ENCODE data around the gene OR4K13. TPM values are rescaled to one million over a fixed set of nuclear protein-coding genes. Genes with fewer than 3 reads are reported as not detected.

Gene OR4K13
- total RNA-seq (2022; extraction: Qiagen RNA extraction), result not detected in 5 replicates

GRCh38 chr14:20035938-20036337, at the start of gene OR4K13:
Gene OR4K13 (minus strand): TSS chr14:20036038. CDS start chr14:20034758, 1,280 bp downstream.

GRCh38 chr14:20059745-20060144, 23.9 kb upstream of the OR4K13 start, which contains the start of gene OR4L1:
Gene OR4L1 (plus strand): TSS chr14:20060045. CDS start chr14:20060045, 0 bp downstream.

DNA sequence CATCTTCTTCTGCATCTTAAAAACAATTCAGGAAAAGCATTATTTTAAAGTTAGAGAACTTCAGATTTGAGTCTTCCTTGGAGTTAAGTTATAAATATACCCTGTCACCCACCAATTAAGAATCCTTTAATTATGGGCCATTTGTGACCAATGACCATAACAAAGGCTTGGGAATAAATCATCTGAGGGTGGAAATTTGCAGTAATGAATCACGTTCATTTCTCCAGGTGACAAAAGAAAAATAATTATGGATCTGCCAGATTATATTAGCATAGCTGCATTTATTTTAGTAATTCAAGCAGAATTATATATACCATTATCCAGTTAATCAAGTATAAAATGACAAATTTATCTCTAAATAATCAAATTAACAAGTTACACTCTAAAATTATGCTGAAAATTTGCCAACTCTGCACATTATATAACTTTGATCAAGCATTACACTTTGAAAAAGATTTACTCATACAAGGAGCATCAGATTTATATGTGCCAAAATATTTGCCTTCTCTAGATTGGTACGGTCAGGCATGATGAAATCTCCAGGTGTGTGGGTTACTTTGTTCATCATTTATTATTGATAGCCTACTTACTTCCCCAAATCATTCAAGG, 16.5 kb downstream of the OR4K13 start, which contains the start of gene OR4K14:
OR4K14 (minus strand) TSS at position 51 of the 609 bp plus-strand sequence. CDS start 4,114 bp downstream, outside the sequence.

GRCh38 chr14:20001863-20002262, 34.0 kb downstream of the OR4K13 start, which contains the start of gene OR4Q2:
Gene OR4Q2 (plus strand): TSS chr14:20002163.

Other genes with a start within 250 kb of the OR4K13 start
- gene OR4N2, start 232.3 kb downstream of the OR4K13 start, total RNA-seq (2022; extraction: Qiagen RNA extraction), result not detected in 5 replicates
- gene OR4K2, start 160.9 kb downstream of the OR4K13 start, total RNA-seq (2022; extraction: Qiagen RNA extraction), result not detected in 5 replicates
- gene OR4K5, start 115.4 kb downstream of the OR4K13 start, total RNA-seq (2022; extraction: Qiagen RNA extraction), result not detected in 5 replicates
- gene OR4K1, start 105.1 kb downstream of the OR4K13 start, total RNA-seq (2022; extraction: Qiagen RNA extraction), result not detected in 5 replicates
- not detected in 5 replicates for gene OR4K15, start 60.4 kb downstream of the OR4K13 start, total RNA-seq (2022; extraction: Qiagen RNA extraction)
- gene OR4Q2, start 33.9 kb downstream of the OR4K13 start, total RNA-seq (2022; extraction: Qiagen RNA extraction), result not detected in 5 replicates
- not detected in 5 replicates for gene OR4K14, start 16.7 kb downstream of the OR4K13 start, total RNA-seq (2022; extraction: Qiagen RNA extraction)
- not detected in 5 replicates for gene OR4L1, start 24.0 kb upstream of the OR4K13 start, total RNA-seq (2022; extraction: Qiagen RNA extraction)
- not detected in 5 replicates for gene OR4K17, start 74.7 kb upstream of the OR4K13 start, total RNA-seq (2022; extraction: Qiagen RNA extraction)
- gene OR4N5, start 102.8 kb upstream of the OR4K13 start, total RNA-seq (2022; extraction: Qiagen RNA extraction), result not detected in 5 replicates
- gene OR11G2, start 154.9 kb upstream of the OR4K13 start, total RNA-seq (2022; extraction: Qiagen RNA extraction), result not detected in 5 replicates
- gene OR11H6, start 187.7 kb upstream of the OR4K13 start, total RNA-seq (2022; extraction: Qiagen RNA extraction), result not detected in 5 replicates
- gene OR11H7, start 192.9 kb upstream of the OR4K13 start, total RNA-seq (2022; extraction: Qiagen RNA extraction), result not detected in 5 replicates
- not detected in 5 replicates for gene OR11H4, start 203.2 kb upstream of the OR4K13 start, total RNA-seq (2022; extraction: Qiagen RNA extraction)

Measured in A549 treated with Mapracorat at 1 μM for 4 hours (cell line).